HepG2 (cell line): Measurements from ENCODE around the gene ANKRD29. TPM values are rescaled to one million over a fixed set of nuclear protein-coding genes. Genes with fewer than 3 reads are reported as not detected.
A peak's percentile ranks its signal among the peaks of the same experiment; 100 is the strongest.

ENCODE experiments used
- GMEB1 ChIP-seq: sonication (generic); formaldehyde crosslinking; IDR thresholded peaks from 2 replicates; pipeline ENCODE4 v1.5.1; 2020; ENCODE audit warnings: missing genetic modification reagents, mild to moderate bottlenecking, borderline replicate concordance
- ISL2 ChIP-seq: sonication (generic); formaldehyde crosslinking; IDR thresholded peaks from 2 replicates; pipeline ENCODE4 v1.5.0; 2020; ENCODE audit warnings: missing genetic modification reagents
- MAF1 ChIP-seq: sonication (generic); formaldehyde crosslinking; IDR thresholded peaks from 2 replicates; pipeline ENCODE4 v1.5.0; 2020; ENCODE audit warnings: missing genetic modification reagents, borderline replicate concordance
- MNT ChIP-seq: fragments of 450-650 bp; IDR thresholded peaks from 2 replicates; pipeline ENCODE4 v1.6.1; 2016
- MYNN ChIP-seq: sonication (generic); formaldehyde crosslinking; IDR thresholded peaks from 2 replicates; pipeline ENCODE4 v1.4.0; 2020; ENCODE audit warnings: mild to moderate bottlenecking, low read depth, missing genetic modification reagents
- MZF1 ChIP-seq: sonication (generic); formaldehyde crosslinking; IDR thresholded peaks from 2 replicates; pipeline ENCODE4 v1.8.1; 2023; ENCODE audit warnings: mild to moderate bottlenecking, missing genetic modification reagents, borderline replicate concordance
- NKX3-1 ChIP-seq: sonication (generic); formaldehyde crosslinking; IDR thresholded peaks from 2 replicates; pipeline ENCODE4 v1.5.0; 2020; ENCODE audit warnings: missing genetic modification reagents
- PCBP1 ChIP-seq: fragments of 200-400 bp; formaldehyde crosslinking; IDR thresholded peaks from 2 replicates; pipeline ENCODE4 v1.6.1; 2017; ENCODE audit warnings: mild to moderate bottlenecking, low read depth, low read length, borderline replicate concordance
- PITX1 ChIP-seq: sonication (generic); formaldehyde crosslinking; IDR thresholded peaks from 2 replicates; pipeline ENCODE4 v1.5.1; 2020; ENCODE audit warnings: mild to moderate bottlenecking, missing genetic modification reagents
- SNRNP70 ChIP-seq: fragments of 200-400 bp; formaldehyde crosslinking; IDR thresholded peaks from 2 replicates; pipeline ENCODE4 v1.6.1; 2017; ENCODE audit warnings: mild to moderate bottlenecking, low read depth, low read length, moderate library complexity
- U2AF1 ChIP-seq: fragments of 200-400 bp; formaldehyde crosslinking; optimal IDR thresholded peaks from 2 replicates; pipeline ENCODE3; 2017; ENCODE audit warnings: mild to moderate bottlenecking, low read depth, low read length
- ZBTB1 ChIP-seq: sonication (generic); formaldehyde crosslinking; IDR thresholded peaks from 2 replicates; pipeline ENCODE4 v1.4.0; 2020; ENCODE audit warnings: missing genetic modification reagents, borderline replicate concordance
- ZBTB4 ChIP-seq: sonication (generic); formaldehyde crosslinking; IDR thresholded peaks from 2 replicates; pipeline ENCODE4 v1.4.0; 2020; ENCODE audit warnings: missing genetic modification reagents, mild to moderate bottlenecking, borderline replicate concordance
- ZBTB43 ChIP-seq: sonication (generic); formaldehyde crosslinking; conservative IDR thresholded peaks from 2 replicates; pipeline ENCODE4 v1.4.0; 2020; ENCODE audit warnings: missing genetic modification reagents
- ZNF235 ChIP-seq: sonication (generic); formaldehyde crosslinking; IDR thresholded peaks from 2 replicates; pipeline ENCODE4 v1.8.1; 2023; ENCODE audit warnings: mild to moderate bottlenecking, missing genetic modification reagents, borderline replicate concordance
- ZNF33A ChIP-seq: sonication (generic); formaldehyde crosslinking; IDR thresholded peaks from 2 replicates; pipeline ENCODE4 v1.5.1; 2020; ENCODE audit warnings: missing genetic modification reagents, mild to moderate bottlenecking, moderate library complexity, borderline replicate concordance
- ZNF615 ChIP-seq: sonication (generic); formaldehyde crosslinking; IDR thresholded peaks from 2 replicates; pipeline ENCODE4 v1.5.0; 2020; ENCODE audit warnings: mild to moderate bottlenecking, missing genetic modification reagents, borderline replicate concordance
- ZNF878 ChIP-seq: sonication (generic); formaldehyde crosslinking; IDR thresholded peaks from 2 replicates; pipeline ENCODE4 v1.8.1; 2023; ENCODE audit warnings: mild to moderate bottlenecking, missing genetic modification reagents, moderate library complexity
- polyA plus RNA-seq, 8 experiments: library from polyadenylated mRNA; depleted of rRNA in 3 of 8; stranded (reverse) in 7 of 8; unstranded in 1 of 8; fragments of >200 nt; fragmentation: Illumina TruSeq in 4 of 8; extraction: Trizol in 4 of 8; gene quantifications; 2 replicates each; pipeline versions ENCODE4 v1.2.1 to v1.2.3, GENCODE V29; 2011 to 2016; ENCODE audit warnings: low read depth in 4 of 8, missing spikeins in 1 of 8, mixed read lengths in 1 of 8; ENCODE audit not compliant: insufficient read depth in 1 of 8
- total RNA-seq, 5 experiments: library from RNA; depleted of rRNA; stranded (reverse); fragments of >200 nt; fragmentation: Illumina TruSeq; extraction: Trizol; gene quantifications; 2 replicates each; pipeline ENCODE4 v1.2.3, GENCODE V29; 2016; ENCODE audit warnings: low read depth in 1 of 5

Gene ANKRD29
- total and polyA plus RNA-seq, 2 of the 13 experiments (the other 11 are each of a cell fraction or from before 2014, with no cell fraction given), result not detected

GRCh38 chr18:23586249-23587196 is 76.2 kb downstream of the ANKRD29 start, which contains the start of gene NPC1 (continued):
- TF ChIP-seq MAF1 (CRISPR knock-in tag) (no peak; the same call in none of the 2 replicates), MNT (peak; percentile 2; the same call in 1 of the 2 replicates), PCBP1 (0 out of 2 replicates have a peak, but pooled peaks have one; percentile 82), ZNF878 (no peak; the same call in 1 of the 2 replicates), MYNN (CRISPR knock-in tag) (no peak), GMEB1 (CRISPR knock-in tag) (no peak), NKX3-1 (CRISPR knock-in tag) (no peak), ZNF33A (CRISPR knock-in tag) (no peak; the same call in 1 of the 2 replicates), ISL2 (CRISPR knock-in tag) (no peak), ZBTB4 (CRISPR knock-in tag) (peak; percentile 59; the same call in 1 of the 2 replicates), MZF1 (CRISPR knock-in tag) (no peak), ZBTB1 (CRISPR knock-in tag) (no peak), ZNF615 (CRISPR knock-in tag) (0 out of 2 replicates have a peak, but pooled peaks have one; percentile 64), ZBTB43 (CRISPR knock-in tag) (no peak), PITX1 (CRISPR knock-in tag) (no peak), ZNF235 (CRISPR knock-in tag) (no peak; the same call in 1 of the 2 replicates), SNRNP70 (no peak), U2AF1 (no peak)
